DMS53 treated with DMSO at 0.1 percent for 48 hours (cell line): ENCODE measurements around the gene ACSS2.
"Not testable (repeated sequence)": the region's sequence is repeated elsewhere in the genome, so short reads cannot be mapped to it uniquely, and the experiment has no call there.

ENCODE experiments used
- DNase-seq: peaks from one replicate; lab custom pipeline; 2025; ENCODE audit not compliant: unreplicated experiment; lab: John Stamatoyannopoulos, UW

Gene ACSS2

DNA sequence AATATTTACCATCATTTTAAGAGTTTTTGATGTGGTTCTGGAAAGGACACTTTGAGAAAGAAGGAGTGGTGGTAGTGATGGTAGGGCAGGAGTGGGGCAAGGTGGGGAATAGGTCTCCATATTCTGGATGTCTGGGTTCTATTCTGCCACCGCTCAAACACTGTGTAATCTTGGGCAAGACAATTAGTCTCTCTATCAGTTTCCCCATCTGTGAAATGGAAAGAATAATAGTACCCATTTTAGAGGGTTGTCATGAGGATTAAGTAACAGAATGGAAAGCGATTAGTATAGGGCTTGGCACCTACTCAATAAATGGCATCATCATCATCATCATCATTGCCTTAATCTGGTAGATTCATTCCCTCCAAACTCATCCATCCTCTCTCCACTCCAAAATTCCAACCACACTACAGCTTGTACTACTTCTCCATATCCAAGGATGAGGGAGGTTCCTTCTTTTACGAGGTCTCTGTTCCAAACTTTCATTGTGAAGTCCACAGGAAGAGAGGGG, 2.8 kb upstream of the ACSS2 start:
- no peak for DNase-seq

GRCh38 chr20:34874094-34874654, 2.2 kb upstream of the ACSS2 start:
- DNase-seq, result peak; percentile 87

- DNase-seq, result peak; percentile 93
Measured at GRCh38 chr20:34875642-34876405, 588 bp upstream of the ACSS2 start.

GRCh38 chr20:34880215-34880850, 3.9 kb downstream of the ACSS2 start:
- DNase-seq, result no peak

DNA sequence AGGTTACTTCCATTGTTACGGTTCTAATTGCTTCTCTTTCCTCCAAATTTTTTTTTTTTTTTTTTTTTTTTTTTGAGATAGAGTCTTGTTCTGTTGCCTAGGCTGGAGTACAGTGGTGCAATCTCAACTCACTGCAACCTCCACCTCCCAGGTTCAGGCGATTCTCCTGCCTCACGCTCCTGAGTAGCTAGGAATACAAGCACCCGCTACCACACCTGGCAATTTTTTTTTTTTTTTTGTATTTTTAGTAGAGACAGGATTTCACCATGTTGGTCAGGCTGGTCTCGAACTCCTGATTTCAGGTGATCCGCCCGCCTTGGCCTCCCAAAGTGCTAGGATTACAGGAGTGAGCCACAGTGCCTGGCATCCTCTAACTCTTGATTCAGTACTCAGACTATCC, 4.6 kb downstream of the ACSS2 start:
- DNase-seq, result not testable (repeated sequence)

GRCh38 chr20:34881689-34882088, 5.3 kb downstream of the ACSS2 start:
- DNase-seq, result no peak

DNA sequence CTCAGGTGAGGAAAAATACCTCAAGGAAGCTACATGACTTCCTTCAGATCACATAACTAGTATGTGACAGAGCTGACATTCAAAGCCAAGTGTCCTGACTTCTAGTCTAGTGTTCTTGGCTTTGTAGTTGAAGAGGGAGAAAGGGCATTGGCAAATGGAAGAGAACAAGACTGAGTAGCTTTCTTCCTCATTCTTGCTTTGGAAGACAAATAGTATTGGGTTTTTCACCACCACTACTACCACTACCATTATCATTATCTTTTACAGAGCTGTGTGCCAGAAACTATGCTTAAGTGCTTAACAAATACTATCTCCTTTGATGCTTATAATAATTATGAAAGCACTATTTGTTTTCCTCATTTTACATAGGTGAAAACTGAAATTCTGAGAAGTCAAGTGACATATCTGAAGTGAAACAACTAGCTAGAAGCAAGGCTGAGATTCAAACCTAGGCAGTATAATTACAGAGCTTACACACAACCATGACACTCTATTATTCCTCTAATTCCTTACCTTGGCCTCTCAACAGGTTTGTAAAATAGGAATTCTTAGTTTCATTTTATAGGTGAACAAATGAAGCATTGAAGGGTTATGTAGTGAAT, 6.8 kb downstream of the ACSS2 start:
- no peak for DNase-seq

- no peak for DNase-seq
Measured at GRCh38 chr20:34883809-34884208, 7.4 kb downstream of the ACSS2 start.

DNA sequence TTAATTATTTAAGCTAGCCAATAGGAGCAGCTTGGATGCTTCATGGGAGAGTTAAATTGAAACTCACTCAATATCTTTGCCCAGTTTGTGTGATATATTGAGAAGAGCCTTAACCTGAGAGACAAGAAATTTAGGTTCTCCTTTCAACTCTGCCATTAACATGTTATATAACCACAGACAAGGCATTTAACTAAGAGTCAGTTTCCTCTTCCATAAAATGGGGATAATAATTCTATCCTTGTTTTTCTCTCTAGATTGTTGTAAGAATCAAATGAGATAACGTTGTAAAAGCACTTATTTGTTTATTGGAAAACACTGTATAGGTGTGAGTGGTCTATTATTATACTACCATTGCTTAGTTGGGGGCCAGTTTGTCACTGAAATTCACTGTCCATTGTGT, 7.8 kb downstream of the ACSS2 start:
- DNase-seq, result no peak

DNA sequence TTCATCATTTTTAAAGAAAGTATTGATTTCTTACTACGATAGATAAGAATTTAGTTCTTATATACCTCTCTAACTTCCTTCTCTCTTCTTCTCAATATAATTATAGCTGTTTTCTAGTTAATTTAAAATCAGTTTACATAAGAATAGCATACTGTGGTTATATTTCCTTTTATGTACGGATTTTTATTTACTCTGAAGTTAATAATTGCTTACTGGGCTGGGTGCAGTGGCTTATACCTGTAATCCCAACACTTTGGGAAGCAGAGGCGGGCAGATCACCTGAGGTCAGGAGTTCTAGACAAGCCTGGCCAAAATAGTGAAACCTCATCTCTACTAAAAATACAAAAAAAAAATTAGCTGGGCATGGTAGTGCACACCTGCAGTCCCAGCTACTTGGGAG, 9.7 kb downstream of the ACSS2 start:
- DNase-seq, result peak; percentile 2

DNA sequence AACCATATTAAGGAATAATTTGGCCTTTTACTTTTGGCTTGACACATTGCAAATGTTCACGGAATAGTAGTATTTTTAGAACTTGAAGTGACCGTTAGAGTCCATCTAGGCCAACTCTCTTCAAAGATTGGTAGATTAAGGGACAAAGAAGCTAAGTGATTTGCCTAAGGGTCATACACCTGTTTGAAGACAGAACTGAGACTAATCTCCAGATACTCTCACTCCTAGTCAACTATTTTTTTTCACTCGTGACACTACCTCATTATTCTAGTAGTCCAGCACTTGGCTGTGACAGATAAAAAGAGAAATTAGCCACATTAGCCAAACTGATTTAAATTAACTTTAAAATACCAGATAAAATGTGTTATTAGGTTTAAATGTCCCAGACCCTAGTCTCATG, 10.6 kb downstream of the ACSS2 start:
- DNase-seq, result no peak

GRCh38 chr20:34888468-34888867, 12.1 kb downstream of the ACSS2 start:
- DNase-seq, result no peak

GRCh38 chr20:34891166-34892062, 15.0 kb downstream of the ACSS2 start:
- DNase-seq, result no peak

- no peak for DNase-seq
Measured at GRCh38 chr20:34892671-34893070, 16.3 kb downstream of the ACSS2 start.

- no peak for DNase-seq
Measured at GRCh38 chr20:34894723-34895122, 18.3 kb downstream of the ACSS2 start.

DNA sequence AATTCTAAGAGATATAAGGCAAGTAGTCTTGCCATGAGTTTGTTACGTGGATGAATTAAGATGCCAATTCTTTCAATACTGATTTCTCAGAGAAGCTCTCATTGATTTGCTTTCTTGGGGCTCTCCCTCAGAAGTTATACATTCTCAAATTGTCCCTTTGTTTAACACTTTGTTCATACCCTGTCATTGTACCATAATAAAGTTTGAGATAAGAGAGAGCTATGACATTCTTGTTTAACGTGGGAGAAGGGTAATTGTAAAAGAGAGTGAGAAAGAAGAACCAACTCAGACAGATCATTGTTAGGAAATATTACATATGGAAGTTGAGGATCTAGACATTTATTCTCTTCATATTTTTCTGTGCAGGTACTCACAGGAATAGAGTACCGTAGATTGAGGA, 19.1 kb downstream of the ACSS2 start:
- no peak for DNase-seq

GRCh38 chr20:34896086-34896621, 19.7 kb downstream of the ACSS2 start:
- DNase-seq, result no peak

DNA sequence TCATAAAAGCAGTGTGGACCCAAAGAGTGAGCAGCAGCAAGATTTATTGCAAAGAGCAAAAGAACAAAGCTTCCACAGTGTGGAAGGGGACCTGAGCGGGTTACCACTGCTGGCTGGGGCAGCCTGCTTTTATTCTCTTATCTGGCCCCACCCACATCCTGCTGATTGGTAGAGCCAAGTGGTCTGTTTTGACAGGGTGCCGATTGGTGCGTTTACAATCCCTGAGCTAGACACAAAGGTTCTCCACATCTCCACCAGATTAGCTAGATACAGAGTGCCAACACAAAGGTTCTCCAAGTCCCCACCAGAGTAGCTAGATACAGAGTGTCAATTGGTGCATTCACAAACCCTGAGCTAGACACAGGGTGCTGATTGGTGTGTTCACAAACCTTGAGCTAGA, 21.7 kb downstream of the ACSS2 start:
- not testable (repeated sequence) for DNase-seq

GRCh38 chr20:34898731-34899130, 22.3 kb downstream of the ACSS2 start:
- not testable (repeated sequence) for DNase-seq

- no peak for DNase-seq
Measured at GRCh38 chr20:34904202-34904621, 27.8 kb downstream of the ACSS2 start.
